ENCODE results near the gene SNX20.

SNX20 gene

DNA sequence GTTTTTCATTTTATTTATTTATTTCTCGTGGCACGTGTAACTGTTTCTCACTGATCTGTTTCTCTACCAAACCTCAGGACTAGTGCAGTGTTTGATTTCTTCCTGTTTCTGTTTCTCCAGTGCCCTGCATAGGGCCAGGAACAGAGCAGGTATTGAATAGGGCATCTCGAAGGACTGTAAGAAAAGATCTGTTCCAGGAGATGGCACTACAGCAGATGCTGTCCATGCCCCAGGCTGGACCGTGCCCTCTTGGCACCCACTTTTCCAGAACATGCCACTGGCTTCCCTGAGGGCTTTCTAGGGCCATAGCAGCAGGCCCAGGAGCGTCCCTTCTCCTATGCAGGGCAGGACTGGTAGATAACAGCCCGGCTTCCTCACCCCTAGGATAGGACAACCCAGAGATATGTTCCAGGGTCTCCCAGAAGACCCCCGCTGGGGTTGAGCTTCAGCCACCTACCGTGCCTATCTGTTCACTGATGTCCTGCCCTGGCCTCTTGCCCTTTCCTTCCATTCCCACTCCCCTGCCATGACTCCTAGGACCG, 4.4 kb downstream of the SNX20 start:
- TF ChIP-seq, protein P1, sequence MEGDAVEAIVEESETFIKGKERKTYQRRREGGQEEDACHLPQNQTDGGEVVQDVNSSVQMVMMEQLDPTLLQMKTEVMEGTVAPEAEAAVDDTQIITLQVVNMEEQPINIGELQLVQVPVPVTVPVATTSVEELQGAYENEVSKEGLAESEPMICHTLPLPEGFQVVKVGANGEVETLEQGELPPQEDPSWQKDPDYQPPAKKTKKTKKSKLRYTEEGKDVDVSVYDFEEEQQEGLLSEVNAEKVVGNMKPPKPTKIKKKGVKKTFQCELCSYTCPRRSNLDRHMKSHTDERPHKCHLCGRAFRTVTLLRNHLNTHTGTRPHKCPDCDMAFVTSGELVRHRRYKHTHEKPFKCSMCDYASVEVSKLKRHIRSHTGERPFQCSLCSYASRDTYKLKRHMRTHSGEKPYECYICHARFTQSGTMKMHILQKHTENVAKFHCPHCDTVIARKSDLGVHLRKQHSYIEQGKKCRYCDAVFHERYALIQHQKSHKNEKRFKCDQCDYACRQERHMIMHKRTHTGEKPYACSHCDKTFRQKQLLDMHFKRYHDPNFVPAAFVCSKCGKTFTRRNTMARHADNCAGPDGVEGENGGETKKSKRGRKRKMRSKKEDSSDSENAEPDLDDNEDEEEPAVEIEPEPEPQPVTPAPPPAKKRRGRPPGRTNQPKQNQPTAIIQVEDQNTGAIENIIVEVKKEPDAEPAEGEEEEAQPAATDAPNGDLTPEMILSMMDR (IDR thresholded peaks at IDR 0.05; ENCODE audit: low read depth, low read length) = no peak
- H3K27me3 ChIP-seq (ENCODE audit: insufficient read depth, low read depth, severe bottlenecking) = no peaks in the 10 kb centered on the region
- H3K27ac ChIP-seq = no peak overlapping the region
- H3K9me3 ChIP-seq (ENCODE audit: severe bottlenecking) = peaks cover 7% of the 10 kb centered on the region
- H3K36me3 ChIP-seq = no peaks in the 10 kb centered on the region
- DNase-seq = no peak
- no peak overlapping the region for H3K4me3 ChIP-seq (ENCODE audit: low read depth, low read length)

DNA sequence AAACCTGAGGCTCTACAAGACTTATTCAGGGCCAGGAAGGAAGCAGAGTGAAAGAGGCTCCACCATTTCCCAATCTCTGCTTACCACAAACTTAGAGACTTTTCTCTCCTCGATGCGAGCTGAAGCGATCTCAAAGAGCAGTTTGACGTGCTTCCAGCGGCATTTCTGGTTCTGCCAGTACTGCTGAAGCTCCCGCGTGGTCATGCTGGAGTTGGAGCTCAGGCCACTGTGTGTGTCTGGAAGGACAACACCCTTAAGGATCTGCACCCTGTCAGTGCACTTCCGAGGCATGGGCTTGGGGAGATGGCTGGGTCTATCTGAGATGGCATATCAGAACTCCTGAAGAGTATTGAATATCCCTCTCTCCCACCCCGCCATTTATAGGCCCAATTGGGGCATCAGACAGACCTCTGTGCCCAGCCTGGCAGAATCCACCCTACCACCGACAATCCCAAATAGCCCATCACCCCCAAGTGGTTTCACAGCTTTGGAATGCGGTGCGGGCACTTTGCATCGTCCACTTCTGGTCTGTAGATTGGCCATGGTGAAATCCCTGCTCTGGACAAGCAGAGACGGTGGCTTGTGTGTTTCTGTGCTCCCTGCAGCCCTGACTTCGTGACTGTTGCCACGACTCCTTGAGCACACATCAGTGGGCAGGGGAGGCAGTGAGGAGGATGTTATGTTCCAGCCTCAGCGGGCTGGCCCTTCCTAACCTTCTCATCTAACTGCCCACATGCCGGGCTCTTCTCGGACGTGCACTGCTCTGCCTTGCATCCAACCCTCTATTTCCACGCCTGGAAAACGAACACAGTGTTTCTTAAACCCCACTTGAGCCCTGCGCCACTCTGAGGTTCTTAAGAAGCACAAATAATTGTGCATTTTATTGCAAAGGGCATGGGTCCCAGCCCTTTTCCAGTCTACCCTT, 5.2 kb downstream of the SNX20 start:
- no peak for DNase-seq
- H3K9me3 ChIP-seq (ENCODE audit: severe bottlenecking) = peaks cover 14% of the 10 kb centered on the region
- H3K27me3 ChIP-seq (ENCODE audit: insufficient read depth, low read depth, severe bottlenecking) = no peaks in the 10 kb centered on the region
- no peaks in the 10 kb centered on the region for H3K36me3 ChIP-seq
- no peak overlapping the region for H3K27ac ChIP-seq
- TF ChIP-seq, protein P1 (IDR thresholded peaks at IDR 0.05; ENCODE audit: low read depth, low read length) = no peak
- no peak overlapping the region for H3K4me3 ChIP-seq (ENCODE audit: low read depth, low read length)

DNA sequence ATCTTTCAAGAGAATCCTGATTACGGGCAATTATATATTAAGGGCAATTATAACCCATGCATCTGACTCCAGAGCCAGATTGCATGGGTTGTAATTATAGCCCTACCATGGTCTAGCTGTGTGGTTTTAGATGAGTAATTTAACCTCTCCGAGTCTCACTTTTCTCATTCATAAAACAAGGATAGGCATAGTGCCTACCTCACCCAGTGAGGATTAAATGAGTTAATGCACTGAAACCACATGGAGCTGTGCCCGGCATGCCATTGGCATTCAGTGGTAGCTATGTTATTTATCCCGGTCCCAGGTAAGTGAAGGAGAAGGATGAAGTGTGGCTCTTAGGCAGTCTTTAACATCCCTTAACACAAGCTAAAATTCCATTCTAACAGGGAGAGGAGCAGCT, 6.3 kb downstream of the SNX20 start:
- Histone ChIP-seq H3K4me3 (ENCODE audit: low read depth, low read length) (no peak overlapping the region), H3K27ac (no peak overlapping the region), H3K36me3 (no peaks in the 10 kb centered on the region), H3K9me3 (ENCODE audit: severe bottlenecking) (peaks cover 14% of the 10 kb centered on the region), H3K27me3 (ENCODE audit: insufficient read depth, low read depth, severe bottlenecking) (no peaks in the 10 kb centered on the region)
- TF ChIP-seq, protein P1 (IDR thresholded peaks at IDR 0.05; ENCODE audit: low read depth, low read length) = no peak
- no peak for DNase-seq

DNA sequence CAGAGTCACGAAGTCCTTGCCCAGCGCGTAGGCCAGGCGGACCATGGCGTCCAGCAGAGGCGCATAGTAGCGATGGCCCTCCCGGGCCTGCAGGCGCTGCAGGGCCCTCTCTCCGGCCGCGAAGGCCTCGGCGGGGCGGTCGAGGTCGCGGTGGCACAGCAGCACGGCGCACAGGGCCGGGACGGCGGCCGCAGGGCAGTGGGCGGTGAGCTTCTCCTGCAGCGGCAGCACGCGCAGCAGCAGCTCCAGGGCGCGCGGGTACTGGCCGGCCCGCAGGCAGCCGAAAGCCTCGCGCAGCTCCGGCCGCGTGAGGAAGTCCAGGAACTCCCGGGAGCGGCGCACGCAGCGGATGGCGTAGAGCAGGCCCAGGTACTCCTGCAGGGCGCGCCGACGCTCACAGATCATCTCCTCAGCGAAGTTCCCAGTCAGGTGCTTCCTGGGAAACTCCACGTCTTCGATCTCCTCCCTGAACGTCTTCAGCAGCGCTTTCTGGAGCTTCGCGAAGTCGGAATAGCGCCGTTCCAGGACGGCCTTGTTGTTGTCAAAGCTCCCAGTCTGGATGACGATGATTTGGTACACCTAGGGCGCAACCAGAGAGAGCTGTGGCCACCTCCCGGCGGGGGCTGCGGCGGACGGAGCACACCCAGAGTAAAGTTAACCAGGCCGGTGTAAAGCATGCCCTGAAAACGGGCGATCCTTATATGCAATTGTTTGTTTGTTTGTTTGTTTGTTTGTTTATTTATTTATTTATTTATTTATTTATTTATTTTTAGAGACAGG, 7.4 kb downstream of the SNX20 start:
- Histone ChIP-seq H3K27ac (no peak overlapping the region), H3K36me3 (no peaks in the 10 kb centered on the region), H3K27me3 (ENCODE audit: insufficient read depth, low read depth, severe bottlenecking) (no peaks in the 10 kb centered on the region), H3K4me3 (ENCODE audit: low read depth, low read length) (no peak overlapping the region), H3K9me3 (ENCODE audit: severe bottlenecking) (peaks cover 14% of the 10 kb centered on the region)
- TF ChIP-seq, protein P1 (IDR thresholded peaks at IDR 0.05; ENCODE audit: low read depth, low read length) = no peak
- no peak for DNase-seq

DNA sequence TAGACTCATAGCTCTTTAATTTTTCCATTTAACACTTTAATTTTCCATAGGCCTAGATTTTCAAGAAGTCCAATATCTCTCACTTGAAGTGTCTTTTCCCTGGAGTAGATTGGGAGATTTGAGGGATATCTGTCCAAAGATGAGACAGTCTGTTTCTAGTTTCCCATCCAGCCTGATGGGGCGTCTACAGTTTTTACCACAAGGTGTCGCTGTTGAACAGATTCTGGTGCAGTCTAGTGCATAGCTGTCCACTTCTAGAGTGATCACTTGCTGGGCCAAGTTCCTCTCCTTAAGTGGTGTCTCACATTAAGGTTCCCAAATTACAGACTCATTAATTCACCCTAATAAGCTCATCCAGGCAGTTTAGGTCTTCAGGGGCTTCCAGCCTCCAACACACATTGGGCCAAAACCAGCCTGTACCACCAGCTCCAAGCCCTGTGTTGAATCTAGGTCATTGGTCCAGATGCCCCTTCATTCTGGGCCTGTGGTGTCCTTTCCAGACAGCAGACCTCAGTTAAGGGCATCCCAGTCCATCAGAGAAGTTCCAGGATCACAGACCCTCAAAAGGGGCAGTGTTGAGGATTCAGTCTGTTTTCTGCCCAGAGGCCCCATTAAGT, 9.4 kb downstream of the SNX20 start:
- no peaks in the 10 kb centered on the region for H3K36me3 ChIP-seq
- TF ChIP-seq, protein P1 (IDR thresholded peaks at IDR 0.05; ENCODE audit: low read depth, low read length) = peak; percentile 82
- peak; percentile 62 for DNase-seq

More for the DNA sequence above, 9.4 kb downstream of the SNX20 start:
- Histone ChIP-seq H3K27ac (no peak overlapping the region), H3K27me3 (ENCODE audit: insufficient read depth, low read depth, severe bottlenecking) (no peaks in the 10 kb centered on the region), H3K9me3 (ENCODE audit: severe bottlenecking) (peaks cover 14% of the 10 kb centered on the region), H3K4me3 (ENCODE audit: low read depth, low read length) (no peak overlapping the region)

Measured in WERI-Rb-1 (cell line).